BE2C (cell line): ENCODE data around the gene TKFC.
"Not testable (repeated sequence)": the region's sequence is repeated elsewhere in the genome, so short reads cannot be mapped to it uniquely, and the experiment has no call there.

Source experiments
- DNase-seq: peaks from one replicate; pipeline ENCODE4 v3.0.0-alpha.2; 2020
- H3K27me3 ChIP-seq: fragments of 250-450 bp; sonication (Bioruptor Pico); 2 replicates; pipeline ENCODE4 v1.5.1; 2020; ENCODE audit warnings: mild to moderate bottlenecking
- H3K36me3 ChIP-seq: fragments of 250-450 bp; sonication (Bioruptor Pico); 2 replicates; pipeline ENCODE4 v1.5.1; 2020; ENCODE audit warnings: mild to moderate bottlenecking
- H3K4me1 ChIP-seq: fragments of 250-450 bp; sonication (Bioruptor Pico); 2 replicates; pipeline ENCODE4 v1.5.1; 2020
- H3K4me3 ChIP-seq: 2 replicates; pipeline ENCODE4 v1.5.1; 2011; ENCODE audit warnings: low read depth, low read length
- H3K9me3 ChIP-seq: fragments of 250-450 bp; sonication (Bioruptor Pico); 2 replicates; pipeline ENCODE4 v1.5.1; 2020
- CTCF ChIP-seq: IDR thresholded peaks from 2 replicates; pipeline ENCODE4 v1.5.1; 2012; ENCODE audit warnings: mild to moderate bottlenecking, low read depth, low read length

The TKFC gene

GRCh38 chr11:61372659-61373420 is 39.8 kb downstream of the TKFC start:
- Histone ChIP-seq H3K36me3 (peaks cover 14% of the 10 kb centered on the region), H3K27me3 (no peaks in the 10 kb centered on the region), H3K9me3 (no peaks in the 10 kb centered on the region)

GRCh38 chr11:61375761-61376108 is 42.7 kb downstream of the TKFC start:
- TF ChIP-seq CTCF, result no peak
- no peaks in the 10 kb centered on the region for H3K27me3 ChIP-seq
- no peak for DNase-seq
- H3K9me3 ChIP-seq, result no peaks in the 10 kb centered on the region
- H3K36me3 ChIP-seq, result no peaks in the 10 kb centered on the region
- H3K4me3 ChIP-seq, result no peak overlapping the region
- H3K4me1 ChIP-seq, result no peaks in the 10 kb centered on the region

More at GRCh38 chr11:61372659-61373420, 39.8 kb downstream of the TKFC start:
- DNase-seq, result no peak
- no peak for TF ChIP-seq CTCF
- no peak overlapping the region for H3K4me3 ChIP-seq
- H3K4me1 ChIP-seq, result no peaks in the 10 kb centered on the region

GRCh38 chr11:61377461-61378160 is 44.6 kb downstream of the TKFC start:
- no peaks in the 10 kb centered on the region for H3K4me1 ChIP-seq
- H3K4me3 ChIP-seq, result no peak overlapping the region
- no peak for DNase-seq
- no peaks in the 10 kb centered on the region for H3K27me3 ChIP-seq
- H3K36me3 ChIP-seq, result no peaks in the 10 kb centered on the region
- H3K9me3 ChIP-seq, result no peaks in the 10 kb centered on the region
- no peak for TF ChIP-seq CTCF

GRCh38 chr11:61378713-61379313 is 45.8 kb downstream of the TKFC start:
- H3K36me3 ChIP-seq, result no peaks in the 10 kb centered on the region
- no peak overlapping the region for H3K4me3 ChIP-seq
- no peaks in the 10 kb centered on the region for H3K27me3 ChIP-seq
- H3K9me3 ChIP-seq, result no peaks in the 10 kb centered on the region
- no peaks in the 10 kb centered on the region for H3K4me1 ChIP-seq
- no peak for TF ChIP-seq CTCF
- DNase-seq, result no peak

- TF ChIP-seq CTCF, result no peak
- no peak overlapping the region for H3K4me3 ChIP-seq
- H3K4me1 ChIP-seq, result no peaks in the 10 kb centered on the region
- H3K9me3 ChIP-seq, result no peaks in the 10 kb centered on the region
- no peaks in the 10 kb centered on the region for H3K36me3 ChIP-seq
- no peaks in the 10 kb centered on the region for H3K27me3 ChIP-seq
- no peak for DNase-seq
Observed at GRCh38 chr11:61380884-61381283, 47.9 kb downstream of the TKFC start.

GRCh38 chr11:61383859-61384258 is 50.8 kb downstream of the TKFC start:
- H3K36me3 ChIP-seq, H3K4me1 ChIP-seq, H3K9me3 ChIP-seq, DNase-seq, H3K4me3 ChIP-seq, H3K27me3 ChIP-seq: not testable (repeated sequence)
